A673 (cell line): ENCODE results near the gene THAP3. TPM values are rescaled to one million over a fixed set of nuclear protein-coding genes. Genes with fewer than 3 reads are reported as not detected.

Source experiments
- BruUV-seq: library from RNA; stranded (reverse); fragments of 400-500 nt; replicated peaks from 2 replicates; lab custom pipeline; 2021; lab: Mats Ljungman, UMichigan
- CTCF ChIA-PET: fragments of 300-600 bp; sonication (Branson Sonifier 250); formaldehyde crosslinking; loops from one replicate; lab custom pipeline; 2022; ENCODE audit warnings: antibody characterized with exemption; lab: Charles Lee
- POLR2A ChIA-PET: fragments of 300-600 bp; sonication (Branson Sonifier 250); formaldehyde crosslinking; loops from one replicate; lab custom pipeline; 2022; ENCODE audit warnings: antibody characterized with exemption; ENCODE audit not compliant: low non-redundant PET; lab: Charles Lee
- DNase-seq: peaks from one replicate; pipeline ENCODE4 v3.0.0-alpha.2; 2015; ENCODE audit warnings: low spot score
- H3K27ac ChIP-seq: fragments of 200-600 bp; sonication (generic); 2 replicates; pipeline ENCODE4 v1.5.1; 2016; ENCODE audit warnings: mixed run types, low read depth, mild to moderate bottlenecking, mixed read lengths, antibody characterized with exemption, low read length; ENCODE audit not compliant: poor library complexity, severe bottlenecking
- H3K27me3 ChIP-seq: fragments of 200-600 bp; sonication (generic); replicated peaks from 2 replicates; pipeline ENCODE4 v1.6.1; 2017; ENCODE audit warnings: mixed run types, low read depth, mild to moderate bottlenecking, mixed read lengths, antibody characterized with exemption, low read length; ENCODE audit not compliant: insufficient read depth, poor library complexity
- H3K36me3 ChIP-seq: fragments of 200-600 bp; sonication (generic); 2 replicates; pipeline ENCODE4 v1.6.1; 2016; ENCODE audit warnings: mixed run types, mild to moderate bottlenecking, mixed read lengths, antibody characterized with exemption, low read length; ENCODE audit not compliant: insufficient read depth, poor library complexity, severe bottlenecking
- H3K4me1 ChIP-seq: fragments of 200-600 bp; sonication (generic); 2 replicates; pipeline ENCODE4 v1.6.1; 2017; ENCODE audit warnings: mixed run types, mild to moderate bottlenecking, mixed read lengths, antibody characterized with exemption, low read length; ENCODE audit not compliant: insufficient read depth, poor library complexity, severe bottlenecking
- H3K4me3 ChIP-seq: fragments of 200-600 bp; sonication (generic); 2 replicates; pipeline ENCODE4 v1.5.1; 2016; ENCODE audit warnings: low read depth, mixed run types, mild to moderate bottlenecking, mixed read lengths, low read length; ENCODE audit not compliant: poor library complexity, severe bottlenecking
- H3K9me3 ChIP-seq: fragments of 200-600 bp; sonication (generic); 2 replicates; pipeline ENCODE4 v1.6.1; 2016; ENCODE audit warnings: mixed run types, low read depth, mild to moderate bottlenecking, mixed read lengths, antibody characterized with exemption, low read length; ENCODE audit not compliant: poor library complexity, severe bottlenecking
- EZH2 ChIP-seq: fragments of 200-600 bp; sonication (generic); IDR thresholded peaks from 2 replicates; pipeline ENCODE4 v1.6.1; 2017; ENCODE audit warnings: borderline replicate concordance, low read depth, mild to moderate bottlenecking, mixed read lengths, antibody characterized with exemption, low read length; ENCODE audit not compliant: poor library complexity, severe bottlenecking
- intact Hi-C: fragments of 100-400 bp; cut with micrococcal nuclease; formaldehyde crosslinking; loops from one replicate; pipeline ENCODE4 v1.10.0; 2022; ENCODE audit not compliant: unreplicated experiment
- total RNA-seq: library from RNA; stranded (reverse); gene quantifications from 2 replicates; pipeline ENCODE4 v1.2.3, GENCODE V29; 2021
- TF ChIP-seq, protein P1 (sequence below): fragments of 300-800, 200-600 bp; sonication (generic); conservative IDR thresholded peaks from 2 replicates; pipeline ENCODE4 v1.5.1; 2017; ENCODE audit warnings: low read depth, mild to moderate bottlenecking, antibody characterized with exemption, low read length, moderate library complexity, mixed read lengths

THAP3 gene
- total RNA-seq, 1 experiment from 2014 or later = 23.6 TPM

DNA sequence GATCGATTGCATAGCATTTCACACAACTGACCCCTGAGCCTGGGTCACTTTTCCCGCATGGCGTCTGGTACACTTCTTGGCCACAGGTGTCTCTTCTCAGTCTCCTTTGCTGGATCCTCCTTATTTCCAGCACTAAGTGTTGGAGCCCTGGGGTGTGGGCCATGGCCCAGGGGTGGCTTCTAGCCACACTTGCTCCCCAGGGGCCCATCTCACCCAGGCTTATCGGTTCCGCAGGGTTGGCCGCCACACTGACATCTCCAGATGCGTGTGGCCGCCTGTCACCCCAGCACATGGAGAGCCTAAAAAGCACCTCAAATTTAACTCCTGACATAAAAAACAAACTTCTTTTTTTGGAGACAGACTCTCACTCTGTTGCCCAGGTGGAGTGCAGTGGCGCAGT, 2.4 kb downstream of the THAP3 start:
- Histone ChIP-seq H3K4me1 (peaks cover 4% of the 10 kb centered on the region), H3K27me3 (no peaks in the 10 kb centered on the region), H3K36me3 (peaks cover 48% of the 10 kb centered on the region), H3K27ac (no peak overlapping the region), H3K9me3 (no peaks in the 10 kb centered on the region), H3K4me3 (no peak overlapping the region)
- no TSS peak for BruUV-seq
- ChIA-PET CTCF (no interaction called here), POLR2A (no interaction called here)
- intact Hi-C loops = no loop called here
- DNase-seq = no peak
- TF ChIP-seq EZH2 = no peak
- TF ChIP-seq, protein P1, sequence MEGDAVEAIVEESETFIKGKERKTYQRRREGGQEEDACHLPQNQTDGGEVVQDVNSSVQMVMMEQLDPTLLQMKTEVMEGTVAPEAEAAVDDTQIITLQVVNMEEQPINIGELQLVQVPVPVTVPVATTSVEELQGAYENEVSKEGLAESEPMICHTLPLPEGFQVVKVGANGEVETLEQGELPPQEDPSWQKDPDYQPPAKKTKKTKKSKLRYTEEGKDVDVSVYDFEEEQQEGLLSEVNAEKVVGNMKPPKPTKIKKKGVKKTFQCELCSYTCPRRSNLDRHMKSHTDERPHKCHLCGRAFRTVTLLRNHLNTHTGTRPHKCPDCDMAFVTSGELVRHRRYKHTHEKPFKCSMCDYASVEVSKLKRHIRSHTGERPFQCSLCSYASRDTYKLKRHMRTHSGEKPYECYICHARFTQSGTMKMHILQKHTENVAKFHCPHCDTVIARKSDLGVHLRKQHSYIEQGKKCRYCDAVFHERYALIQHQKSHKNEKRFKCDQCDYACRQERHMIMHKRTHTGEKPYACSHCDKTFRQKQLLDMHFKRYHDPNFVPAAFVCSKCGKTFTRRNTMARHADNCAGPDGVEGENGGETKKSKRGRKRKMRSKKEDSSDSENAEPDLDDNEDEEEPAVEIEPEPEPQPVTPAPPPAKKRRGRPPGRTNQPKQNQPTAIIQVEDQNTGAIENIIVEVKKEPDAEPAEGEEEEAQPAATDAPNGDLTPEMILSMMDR = no peak

DNA sequence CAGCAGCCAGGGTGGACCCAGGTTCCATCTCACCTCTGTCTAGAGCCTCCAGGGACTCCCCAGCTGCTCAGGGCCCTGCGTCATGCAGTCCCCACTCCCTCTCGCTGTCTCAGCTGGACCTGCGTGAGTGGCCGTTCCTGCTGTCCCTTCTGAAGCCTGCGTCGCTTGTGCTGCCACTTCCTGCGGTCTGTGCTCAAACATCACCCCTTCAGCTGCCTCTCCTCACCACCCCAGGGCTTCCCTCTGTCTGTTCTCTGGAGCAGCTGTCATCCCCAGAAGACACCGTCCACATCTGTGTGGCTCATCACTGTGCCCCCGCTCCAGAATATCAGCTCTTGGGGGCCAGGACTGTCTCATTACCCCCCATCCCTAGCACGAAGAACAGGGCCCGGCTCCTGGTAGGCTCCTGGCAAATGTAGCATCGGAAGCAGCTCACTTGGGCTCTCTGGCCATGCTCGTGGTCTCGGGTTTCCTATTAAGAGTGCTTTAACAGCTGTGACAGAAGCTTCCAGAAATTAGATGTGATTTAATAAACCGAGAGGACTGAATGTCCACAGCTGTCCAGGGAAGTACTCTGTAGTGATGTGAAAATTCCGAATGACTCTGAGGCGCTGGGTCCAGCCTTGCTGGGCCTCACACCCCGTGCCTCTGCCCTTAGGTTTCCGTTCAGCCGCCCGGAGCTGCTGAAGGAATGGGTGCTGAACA, 3.3 kb downstream of the THAP3 start:
- CTCF ChIA-PET = no interaction called here
- BruUV-seq = no TSS peak
- Histone ChIP-seq H3K4me1 (peaks cover 4% of the 10 kb centered on the region), H3K27ac (no peak overlapping the region), H3K9me3 (no peaks in the 10 kb centered on the region), H3K4me3 (no peak overlapping the region), H3K36me3 (peaks cover 48% of the 10 kb centered on the region), H3K27me3 (no peaks in the 10 kb centered on the region)
- intact Hi-C loops = no loop called here
- no peak for DNase-seq
- POLR2A ChIA-PET = no interaction called here
- TF ChIP-seq EZH2 = no peak
- TF ChIP-seq, protein P1 = no peak

DNA sequence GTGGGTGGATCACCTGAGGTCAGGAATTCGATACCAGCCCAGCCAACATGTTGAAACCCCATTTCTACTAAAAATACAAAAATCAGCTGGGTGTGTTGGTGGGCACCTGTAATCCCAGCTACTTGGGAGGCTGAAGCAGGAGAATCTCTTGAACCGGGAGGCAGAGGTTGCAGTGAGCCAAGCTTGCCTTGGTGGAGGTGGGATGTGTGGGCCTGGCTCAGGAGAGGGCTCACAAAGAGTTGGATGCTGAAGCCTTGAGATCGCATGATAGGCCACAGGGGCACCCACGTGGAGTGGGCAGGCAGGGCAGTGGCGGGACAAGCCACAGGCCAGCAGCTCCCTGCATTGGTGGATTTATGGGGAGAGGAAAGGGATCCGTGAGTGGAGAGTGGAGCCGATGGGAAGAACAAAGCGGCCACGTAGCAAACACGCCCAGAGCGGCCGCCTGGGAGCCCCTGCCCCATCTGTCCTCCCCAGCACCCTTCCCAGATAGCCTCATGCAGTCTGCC, 4.4 kb downstream of the THAP3 start:
- Histone ChIP-seq H3K36me3 (peaks cover 51% of the 10 kb centered on the region), H3K4me3 (no peak overlapping the region), H3K4me1 (peaks cover 4% of the 10 kb centered on the region), H3K9me3 (no peaks in the 10 kb centered on the region), H3K27ac (no peak overlapping the region), H3K27me3 (no peaks in the 10 kb centered on the region)
- intact Hi-C loops = no loop called here
- BruUV-seq = no TSS peak
- ChIA-PET CTCF (no interaction called here), POLR2A (no interaction called here)
- no peak for TF ChIP-seq EZH2
- TF ChIP-seq, protein P1 = no peak
- no peak for DNase-seq
